Daoy (cell line): ENCODE results near the gene TEX53. TPM values are rescaled to one million over a fixed set of nuclear protein-coding genes. Genes with fewer than 3 reads are reported as not detected.
A peak's percentile ranks its signal among the peaks of the same experiment; 100 is the strongest.

Source experiments
- DNase-seq: peaks from one replicate; pipeline ENCODE4 v3.0.0-alpha.2; 2015; ENCODE audit warnings: low read depth
- total RNA-seq: library from RNA; depleted of rRNA; stranded (reverse); fragments of >200 nt; shearing (Covaris generic); gene quantifications from 2 replicates; pipeline ENCODE4 v1.2.3, GENCODE V29; 2014; rRNA removed

Gene TEX53
- total RNA-seq, 1 experiment from 2014 or later, result not detected

DNA sequence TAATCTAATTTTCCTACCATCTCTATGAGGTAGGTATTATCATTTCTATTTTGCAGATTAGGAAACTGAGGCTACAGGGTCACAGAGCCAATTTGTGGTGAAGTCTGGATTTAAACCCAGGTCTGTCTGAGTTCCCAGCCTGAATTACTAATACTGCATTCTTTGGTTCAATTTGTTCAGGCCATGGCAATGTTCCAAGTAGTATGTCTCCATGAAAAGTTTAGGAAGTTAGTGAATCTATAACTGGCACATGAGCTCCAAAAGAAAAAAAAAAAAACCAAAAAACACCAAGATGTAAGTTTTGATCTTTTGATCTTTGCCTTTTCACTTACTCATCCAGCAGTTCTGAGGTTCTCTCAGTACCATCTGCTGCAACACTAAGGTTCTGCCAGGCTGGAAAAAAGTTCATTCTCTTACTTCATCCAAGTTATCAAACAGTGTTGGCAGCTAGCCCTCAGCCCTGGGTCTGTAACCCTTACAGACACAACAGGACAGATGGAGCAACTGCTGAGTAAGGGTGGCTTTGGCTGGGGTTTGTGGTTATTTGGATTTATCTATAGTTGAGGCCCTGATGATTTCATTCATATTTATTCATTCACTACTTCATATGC is 50.9 kb downstream of the TEX53 start:
- peak; percentile 15 for DNase-seq

Other genes with a start within 250 kb of the TEX53 start
- gene WHRN, start 152.3 kb downstream of the TEX53 start, total RNA-seq, result 1.3 and 1.6 TPM in 2 replicates
- 172 and 207 TPM in 2 replicates for gene ATP6V1G1, start 70.0 kb downstream of the TEX53 start, total RNA-seq
- 5.5 and 7.7 TPM in 2 replicates for gene TMEM268, start 46.5 kb downstream of the TEX53 start, total RNA-seq
- not detected in 2 replicates for gene TEX48, start 24.4 kb upstream of the TEX53 start, total RNA-seq
- under 0.01 TPM in 1 of 2 replicates, not detected in the other for gene TNFSF15, start 148.2 kb upstream of the TEX53 start, total RNA-seq